Colonic mucosa (tissue), 4 donors: ENCODE data around the gene DNAJC19. TPM values are rescaled to one million over a fixed set of nuclear protein-coding genes. Genes with fewer than 3 reads are reported as not detected.

Experiments used
- DNase-seq: peaks from one replicate; pipeline ENCODE4 v3.0.0-alpha.2; 2020
- H3K27ac ChIP-seq: fragments of 200-600 bp; one replicate; pipeline ENCODE4 v1.8.0; 2021
- H3K27me3 ChIP-seq: fragments of 200-600 bp; one replicate; pipeline ENCODE4 v1.8.0; 2021
- H3K36me3 ChIP-seq: fragments of 200-600 bp; one replicate; pipeline ENCODE4 v1.8.0; 2021
- H3K4me1 ChIP-seq: fragments of 200-600 bp; one replicate; pipeline ENCODE4 v1.8.0; 2021; ENCODE audit warnings: mild to moderate bottlenecking
- H3K4me3 ChIP-seq: fragments of 200-600 bp; one replicate; pipeline ENCODE4 v1.8.0; 2021
- H3K9ac ChIP-seq, 2 donors: one replicate each; pipeline ENCODE4 v1.7.0; 2013; ENCODE audit warnings: control low read depth in 2 of 2, low read depth in 2 of 2, low read length in 2 of 2
- H3K9me3 ChIP-seq: fragments of 200-600 bp; one replicate; pipeline ENCODE4 v1.8.0; 2021
- intact Hi-C: fragments of 100-400 bp; cut with DNase I; formaldehyde crosslinking; loops from one replicate; pipeline ENCODE4 v1.14.1; 2022
- total RNA-seq, 2 donors: library from RNA; stranded (reverse); fragmentation: NEBNext Ultra II Directional in 1 of 2; extraction: Animal tissue kit (Norgen Biotek cat#: 25700) in 1 of 2; gene quantifications; one replicate each; pipeline ENCODE4 v1.2.1, GENCODE V29; 2021
- TF ChIP-seq, protein P1 (sequence below): fragments of 200-600 bp; IDR thresholded peaks from one replicate; pipeline ENCODE4 v1.8.0; 2022; ENCODE audit warnings: antibody characterized with exemption, mild to moderate bottlenecking
- donor health status: healthy.
- donor health status: DM: no; HTN: no; CAD: no.
- donor health status: DM: no; HTN: no; CAD: no.

Gene DNAJC19
- total RNA-seq, 2 donors from 2014 or later, result 38.0 to 46.7 TPM

- no peak overlapping the region for H3K9ac ChIP-seq
- H3K9me3 ChIP-seq, result no peaks in the 10 kb centered on the region
- no peak for DNase-seq
- H3K36me3 ChIP-seq, result no peaks in the 10 kb centered on the region
- H3K4me1 ChIP-seq, result no peaks in the 10 kb centered on the region
- TF ChIP-seq, protein P1, sequence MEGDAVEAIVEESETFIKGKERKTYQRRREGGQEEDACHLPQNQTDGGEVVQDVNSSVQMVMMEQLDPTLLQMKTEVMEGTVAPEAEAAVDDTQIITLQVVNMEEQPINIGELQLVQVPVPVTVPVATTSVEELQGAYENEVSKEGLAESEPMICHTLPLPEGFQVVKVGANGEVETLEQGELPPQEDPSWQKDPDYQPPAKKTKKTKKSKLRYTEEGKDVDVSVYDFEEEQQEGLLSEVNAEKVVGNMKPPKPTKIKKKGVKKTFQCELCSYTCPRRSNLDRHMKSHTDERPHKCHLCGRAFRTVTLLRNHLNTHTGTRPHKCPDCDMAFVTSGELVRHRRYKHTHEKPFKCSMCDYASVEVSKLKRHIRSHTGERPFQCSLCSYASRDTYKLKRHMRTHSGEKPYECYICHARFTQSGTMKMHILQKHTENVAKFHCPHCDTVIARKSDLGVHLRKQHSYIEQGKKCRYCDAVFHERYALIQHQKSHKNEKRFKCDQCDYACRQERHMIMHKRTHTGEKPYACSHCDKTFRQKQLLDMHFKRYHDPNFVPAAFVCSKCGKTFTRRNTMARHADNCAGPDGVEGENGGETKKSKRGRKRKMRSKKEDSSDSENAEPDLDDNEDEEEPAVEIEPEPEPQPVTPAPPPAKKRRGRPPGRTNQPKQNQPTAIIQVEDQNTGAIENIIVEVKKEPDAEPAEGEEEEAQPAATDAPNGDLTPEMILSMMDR, result no peak
- H3K27me3 ChIP-seq, result no peaks in the 10 kb centered on the region
- H3K4me3 ChIP-seq, result no peak overlapping the region
- intact Hi-C loops, result no loop called here
- no peak overlapping the region for H3K27ac ChIP-seq
Measured at GRCh38 chr3:180961552-180961951, 28.0 kb downstream of the DNAJC19 start.

DNA sequence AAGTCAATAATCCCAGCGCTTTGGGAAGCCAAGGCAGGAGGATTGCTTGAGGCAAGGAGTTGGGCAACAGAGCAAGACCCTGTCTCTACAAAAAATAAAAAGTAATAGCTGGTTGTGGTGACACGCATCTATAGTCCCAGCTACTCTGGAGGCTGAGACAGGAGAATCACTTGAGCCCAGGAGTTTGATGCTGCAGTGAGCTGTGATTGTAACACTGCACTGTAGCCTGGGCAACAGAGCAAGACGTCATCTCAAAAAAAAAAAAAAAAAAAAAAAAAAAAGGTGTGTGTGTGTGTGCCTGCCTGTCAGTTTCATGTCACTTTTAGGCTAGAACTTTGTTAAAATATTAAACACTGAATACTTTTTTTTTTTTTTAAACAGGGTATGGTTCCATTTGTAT, 28.4 kb downstream of the DNAJC19 start:
- H3K4me1 ChIP-seq, result no peaks in the 10 kb centered on the region
- TF ChIP-seq, protein P1, result no peak
- DNase-seq, result no peak
- no peak overlapping the region for H3K27ac ChIP-seq
- intact Hi-C loops, result no loop called here
- H3K9me3 ChIP-seq, result no peaks in the 10 kb centered on the region
- no peaks in the 10 kb centered on the region for H3K27me3 ChIP-seq
- no peak overlapping the region for H3K9ac ChIP-seq
- H3K4me3 ChIP-seq, result no peak overlapping the region
- H3K36me3 ChIP-seq, result no peaks in the 10 kb centered on the region

DNA sequence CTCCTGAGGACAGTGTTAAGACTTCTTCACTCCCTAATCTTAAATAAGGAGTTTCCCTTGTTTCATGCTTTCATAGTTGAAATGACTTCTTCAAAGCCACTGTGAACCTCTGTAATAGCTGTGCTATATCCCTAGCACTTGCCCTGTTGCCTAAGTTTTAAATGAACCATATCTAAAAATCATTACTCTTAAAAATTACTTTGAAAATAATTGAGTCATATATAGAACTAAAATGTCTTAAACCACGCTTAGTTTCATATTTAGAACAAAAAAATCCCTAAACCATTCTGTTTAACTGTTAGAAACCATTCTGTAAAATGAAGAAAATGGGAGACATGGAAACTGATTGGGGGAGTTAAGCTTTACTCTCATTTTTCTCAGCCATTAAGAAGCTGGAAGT, 29.8 kb downstream of the DNAJC19 start:
- Histone ChIP-seq H3K27ac (no peak overlapping the region), H3K36me3 (no peaks in the 10 kb centered on the region), H3K4me3 (no peak overlapping the region), H3K9ac (no peak overlapping the region), H3K9me3 (no peaks in the 10 kb centered on the region), H3K27me3 (no peaks in the 10 kb centered on the region), H3K4me1 (no peaks in the 10 kb centered on the region)
- no peak for DNase-seq
- intact Hi-C loops, result no loop called here
- TF ChIP-seq, protein P1, result no peak

DNA sequence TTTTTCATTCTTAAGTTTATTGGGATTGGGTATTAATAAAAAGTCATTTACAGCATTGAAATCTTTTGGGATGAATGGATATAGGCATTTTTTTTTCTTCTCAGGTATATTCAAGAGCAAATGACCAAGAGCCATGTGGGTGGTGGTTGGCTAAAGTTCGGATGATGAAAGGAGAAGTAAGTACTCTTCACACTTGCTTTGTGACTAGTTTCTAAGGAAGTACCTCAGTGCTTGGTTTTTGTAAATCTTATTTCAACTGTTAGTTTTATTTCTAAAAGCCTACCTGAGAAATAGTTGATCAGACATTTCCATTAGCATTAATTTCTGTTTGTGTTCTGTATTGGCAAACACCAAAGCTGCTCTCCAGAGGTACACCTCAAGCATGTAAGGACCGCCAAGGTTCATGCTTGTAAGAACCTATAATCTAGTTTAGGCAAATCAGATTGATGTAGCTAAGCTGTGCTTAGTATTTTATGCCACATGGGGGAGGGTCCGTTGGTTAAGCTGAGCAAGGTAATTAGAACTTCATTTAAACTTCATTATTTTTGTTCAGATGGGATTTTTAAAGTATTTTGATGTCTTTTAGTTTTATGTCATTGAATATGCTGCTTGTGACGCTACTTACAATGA, 41.7 kb downstream of the DNAJC19 start:
- no peak overlapping the region for H3K9ac ChIP-seq
- H3K36me3 ChIP-seq, result peaks cover 4% of the 10 kb centered on the region
- intact Hi-C loops, result no loop called here
- DNase-seq, result no peak
- no peaks in the 10 kb centered on the region for H3K4me1 ChIP-seq
- TF ChIP-seq, protein P1, result no peak
- H3K4me3 ChIP-seq, result no peak overlapping the region
- H3K9me3 ChIP-seq, result no peaks in the 10 kb centered on the region
- no peaks in the 10 kb centered on the region for H3K27me3 ChIP-seq
- H3K27ac ChIP-seq, result no peak overlapping the region

DNA sequence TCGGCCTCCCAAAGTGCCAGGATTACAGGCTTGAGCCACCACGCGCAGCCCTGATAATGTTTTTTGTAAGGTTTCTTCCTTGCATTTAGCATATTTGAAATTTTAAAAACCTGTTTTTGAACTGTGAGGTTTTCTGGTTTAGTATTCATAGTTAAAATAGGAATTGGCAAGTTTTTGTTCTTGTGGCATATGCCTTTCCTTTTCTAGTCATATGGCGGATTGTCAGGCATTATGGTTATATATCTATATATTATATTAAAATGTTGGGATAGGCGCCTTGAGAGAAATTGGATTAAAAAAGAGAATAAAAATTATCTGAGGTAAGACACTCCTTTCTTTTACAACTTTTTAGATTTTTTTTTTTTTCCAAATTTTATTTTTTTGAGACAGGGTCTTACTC, 48.7 kb downstream of the DNAJC19 start:
- no peaks in the 10 kb centered on the region for H3K27me3 ChIP-seq
- H3K4me3 ChIP-seq, result no peak overlapping the region
- H3K4me1 ChIP-seq, result no peaks in the 10 kb centered on the region
- H3K27ac ChIP-seq, result no peak overlapping the region
- intact Hi-C loops, result no loop called here
- TF ChIP-seq, protein P1, result no peak
- DNase-seq, result no peak
- peaks cover 4% of the 10 kb centered on the region for H3K36me3 ChIP-seq
- no peaks in the 10 kb centered on the region for H3K9me3 ChIP-seq
- H3K9ac ChIP-seq, result no peak overlapping the region
